Stimulated activated CD8-positive, alpha-beta memory T cell treated with anti-CD3 and anti-CD28 coated beads, Interleukin-7, amount 100 ng/mL, for 48 hours (primary cell): ENCODE results near the gene ADAMTS9.
"Not testable (repeated sequence)": the region's sequence is repeated elsewhere in the genome, so short reads cannot be mapped to it uniquely, and the experiment has no call there.

ENCODE experiments used
- DNase-seq, 2 donors: peaks; one replicate each; pipeline ENCODE4 v3.0.0-alpha.2; 2020; ENCODE audit warnings: low read depth in 1 of 2; ENCODE audit errors: extremely low read depth in 1 of 2

ADAMTS9 gene

DNA sequence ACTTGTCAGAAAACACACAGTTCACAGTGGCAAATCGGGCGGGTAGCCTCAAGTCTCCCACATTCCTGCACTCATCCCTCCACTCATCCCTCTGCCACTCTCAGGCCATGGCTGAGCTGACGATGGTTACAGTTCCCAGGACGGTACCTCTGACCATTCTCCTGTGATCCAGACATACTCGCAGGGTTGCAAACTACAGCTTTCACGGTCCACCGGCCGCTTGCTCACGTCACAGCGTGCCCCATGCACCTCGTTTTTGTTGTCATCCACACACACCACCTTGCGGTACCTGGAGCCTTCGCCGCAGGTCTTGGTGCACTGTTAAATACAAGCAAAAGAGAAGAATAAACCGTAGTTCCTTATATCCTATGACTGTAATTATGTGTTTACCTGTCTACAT lies 137.1 kb downstream of the ADAMTS9 start:
- no peak for DNase-seq

- DNase-seq = no peak
Measured at GRCh38 chr3:64549869-64550268, 137.9 kb downstream of the ADAMTS9 start.

- DNase-seq = no peak
Measured at GRCh38 chr3:64548200-64548889, 139.5 kb downstream of the ADAMTS9 start.

DNA sequence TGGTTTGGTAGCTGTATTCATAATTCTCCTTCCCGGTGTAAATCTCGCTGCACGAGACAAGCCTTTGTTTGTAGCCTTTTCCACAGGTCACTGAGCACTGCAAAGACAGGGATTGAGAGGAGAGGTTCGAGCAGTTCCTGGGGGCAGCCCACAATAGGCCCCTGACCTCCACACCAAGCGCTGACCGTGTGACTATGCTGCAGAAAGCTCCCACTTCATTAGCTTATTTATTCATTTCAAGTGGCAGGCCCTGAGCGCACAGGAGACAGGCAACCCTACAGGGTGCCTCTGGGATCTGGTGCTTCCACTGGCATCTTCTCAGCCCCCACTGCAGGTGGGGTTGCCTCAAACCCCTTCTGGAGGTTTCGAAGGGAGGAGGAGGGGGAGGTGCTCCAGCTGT lies 140.9 kb downstream of the ADAMTS9 start:
- no peak for DNase-seq

- not testable (repeated sequence) for DNase-seq
Measured at GRCh38 chr3:64545239-64545638, 142.6 kb downstream of the ADAMTS9 start.

GRCh38 chr3:64541803-64542202 lies 146.0 kb downstream of the ADAMTS9 start:
- DNase-seq = no peak

GRCh38 chr3:64539451-64540196 lies 148.2 kb downstream of the ADAMTS9 start:
- DNase-seq = no peak

DNA sequence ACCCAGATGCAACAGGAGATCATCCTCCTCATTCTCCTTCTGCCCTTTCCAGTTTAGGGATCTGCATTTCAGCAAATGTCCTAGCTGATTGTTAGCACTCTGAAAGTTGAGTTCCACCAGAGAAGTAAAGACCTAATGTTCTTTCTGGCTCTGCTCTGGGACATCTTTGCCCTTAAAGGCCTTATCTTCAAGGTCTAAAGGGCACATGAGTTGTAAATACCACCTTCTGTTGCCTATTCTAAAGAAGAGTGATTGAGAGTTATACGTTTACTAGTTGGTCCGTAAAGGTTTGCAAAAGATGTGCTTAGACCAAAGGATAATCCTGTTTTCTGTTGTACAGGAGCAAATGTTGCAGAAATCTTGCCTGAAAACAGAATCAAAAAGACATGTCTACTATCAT lies 151.6 kb downstream of the ADAMTS9 start:
- DNase-seq = no peak

GRCh38 chr3:64533617-64534317 lies 154.0 kb downstream of the ADAMTS9 start:
- peak; percentile 8 to 26 for DNase-seq

DNA sequence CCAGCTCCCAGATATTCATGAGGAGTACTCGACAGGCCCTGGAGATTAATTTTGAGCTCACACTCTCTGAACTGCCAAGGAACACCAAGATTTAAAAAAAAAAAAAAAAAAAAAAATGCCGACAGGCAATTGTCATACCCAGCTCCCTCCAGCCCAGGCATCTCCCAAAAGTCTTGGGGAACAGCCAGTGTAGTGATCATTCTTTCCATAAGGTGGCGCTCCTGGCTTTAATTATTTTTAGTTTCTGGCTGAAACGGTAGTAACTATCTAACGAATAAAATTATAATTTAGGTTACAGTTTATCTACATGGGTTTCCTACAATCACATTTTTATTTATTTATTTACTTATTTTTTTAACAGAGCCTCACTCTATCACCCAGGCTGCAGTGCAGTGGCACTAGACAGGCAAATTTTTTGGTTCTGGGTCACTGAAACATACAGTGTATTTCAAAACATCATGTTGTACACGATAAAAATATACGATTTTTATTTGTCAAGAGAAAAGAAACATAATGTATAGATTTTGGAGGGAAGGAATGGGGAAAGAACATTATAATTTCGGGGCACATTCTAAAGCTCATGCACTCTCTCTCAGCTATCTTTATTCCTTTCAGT lies 157.3 kb downstream of the ADAMTS9 start:
- DNase-seq = peak in 1 of 2 donors; percentile 2

GRCh38 chr3:64523324-64523723 lies 164.5 kb downstream of the ADAMTS9 start:
- no peak for DNase-seq

DNA sequence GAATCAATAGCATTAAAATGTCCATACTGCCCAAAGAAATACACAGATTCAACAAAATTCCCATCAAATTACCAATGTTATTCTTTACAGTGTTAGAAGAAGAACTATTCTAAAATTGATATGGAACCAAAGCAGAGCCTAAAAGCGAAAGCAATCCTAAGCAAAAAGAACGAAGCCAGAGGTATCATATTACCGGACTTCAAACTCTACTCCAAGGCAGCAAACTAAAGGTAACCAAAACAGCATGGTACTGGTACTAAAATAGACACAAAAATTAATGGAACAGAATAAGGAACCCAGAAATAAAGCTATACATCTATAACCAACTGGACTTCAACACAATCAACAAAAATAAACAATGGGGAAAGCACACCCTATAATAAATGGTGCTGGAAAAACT lies 167.5 kb downstream of the ADAMTS9 start:
- no peak for DNase-seq

GRCh38 chr3:64518950-64519349 lies 168.8 kb downstream of the ADAMTS9 start:
- DNase-seq = no peak

DNA sequence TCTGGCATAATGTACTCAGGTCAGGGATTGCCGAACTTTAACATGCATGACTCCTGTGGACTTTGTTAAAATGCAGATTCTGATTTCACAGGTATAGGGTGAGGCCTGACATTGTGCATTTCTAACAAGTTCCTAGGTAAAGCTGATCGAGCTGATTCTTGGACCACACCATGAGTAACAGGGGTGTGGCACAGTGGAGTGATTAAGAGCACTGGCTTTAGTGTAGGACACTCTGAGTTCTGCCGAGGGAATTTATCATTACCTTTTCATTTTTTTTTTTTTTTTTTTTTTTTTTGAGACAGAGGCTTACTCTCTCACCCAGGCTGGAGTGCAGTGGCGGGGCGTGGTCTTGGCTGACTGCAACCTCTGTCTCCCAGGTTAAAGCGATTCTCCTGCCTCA lies 169.3 kb downstream of the ADAMTS9 start:
- no peak for DNase-seq

GRCh38 chr3:64514889-64515288 lies 172.9 kb downstream of the ADAMTS9 start:
- DNase-seq = no peak

DNA sequence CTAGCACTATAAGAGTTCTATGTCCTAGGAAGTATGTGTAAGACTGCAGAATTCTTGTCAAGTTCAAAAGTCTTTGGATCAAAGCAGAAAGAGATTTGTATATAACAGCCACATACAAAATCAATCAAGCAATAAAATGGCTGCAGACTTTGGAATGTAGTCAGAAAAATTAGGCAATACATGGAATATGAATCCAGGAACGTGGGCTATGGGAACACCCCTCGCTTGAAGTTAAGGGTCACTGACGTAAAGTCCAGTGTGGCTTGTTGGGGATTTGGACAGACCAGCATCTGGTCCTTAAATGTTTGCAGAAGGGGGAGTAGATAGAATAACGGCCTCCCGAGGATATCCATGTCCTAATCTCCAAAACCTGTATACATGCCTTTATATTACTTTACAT lies 178.6 kb downstream of the ADAMTS9 start:
- no peak for DNase-seq

DNA sequence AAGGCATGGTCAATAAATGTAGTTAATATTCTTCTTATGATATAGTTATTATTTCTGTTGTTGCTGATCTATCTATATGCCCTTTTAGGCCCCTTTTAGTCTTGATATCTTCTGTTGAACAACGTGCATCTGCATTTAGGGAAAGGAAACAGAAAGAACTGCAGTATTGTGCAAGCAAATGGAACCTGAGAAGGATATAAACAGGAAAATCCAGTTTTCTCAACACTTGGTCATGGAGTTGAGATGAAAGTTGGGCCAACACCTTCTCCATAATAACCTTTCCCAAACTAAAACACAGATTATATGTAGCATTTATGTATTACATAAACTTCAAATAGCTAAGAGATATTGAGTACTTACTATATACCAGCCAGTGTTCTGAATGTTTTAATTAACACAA lies 179.7 kb downstream of the ADAMTS9 start:
- DNase-seq = no peak

DNA sequence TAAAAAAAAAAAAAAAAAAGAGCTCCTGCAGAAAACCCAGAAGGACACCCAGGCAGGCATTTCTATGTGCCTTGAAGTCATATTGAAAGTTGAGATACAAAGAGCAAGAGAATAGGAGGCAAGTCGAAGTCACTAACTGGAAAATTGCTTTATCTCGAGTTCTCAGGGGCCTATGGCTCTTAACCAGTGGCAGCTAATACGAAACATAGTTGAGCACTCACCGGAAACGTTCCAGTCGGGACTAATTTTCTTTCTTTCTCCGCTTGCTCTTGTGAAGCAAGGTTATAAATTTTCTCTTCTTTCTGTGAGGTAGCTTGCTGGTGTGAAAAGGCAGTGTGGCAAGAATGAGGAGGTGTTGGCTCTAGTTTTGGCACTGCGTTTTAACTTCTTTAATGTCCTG lies 181.5 kb downstream of the ADAMTS9 start:
- no peak for DNase-seq

DNA sequence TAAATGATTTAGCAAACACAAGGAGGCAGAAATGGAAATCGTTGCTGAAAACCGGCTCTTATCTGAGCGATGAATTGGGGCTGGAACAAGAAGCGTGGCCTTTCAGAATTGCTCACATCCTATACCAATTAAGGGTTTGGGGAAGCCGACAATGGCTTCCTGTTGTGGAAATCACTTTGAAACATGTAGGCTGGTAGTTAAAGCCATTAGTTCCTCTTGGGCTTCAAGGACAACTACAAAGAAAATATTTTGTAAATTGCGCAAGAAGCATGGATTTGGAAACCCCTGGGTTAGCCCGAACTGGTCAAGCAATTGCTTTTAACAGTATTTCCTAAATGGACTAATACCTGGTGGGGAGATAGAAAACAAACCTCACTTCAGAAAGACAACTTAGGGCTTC lies 182.4 kb downstream of the ADAMTS9 start:
- no peak for DNase-seq

DNA sequence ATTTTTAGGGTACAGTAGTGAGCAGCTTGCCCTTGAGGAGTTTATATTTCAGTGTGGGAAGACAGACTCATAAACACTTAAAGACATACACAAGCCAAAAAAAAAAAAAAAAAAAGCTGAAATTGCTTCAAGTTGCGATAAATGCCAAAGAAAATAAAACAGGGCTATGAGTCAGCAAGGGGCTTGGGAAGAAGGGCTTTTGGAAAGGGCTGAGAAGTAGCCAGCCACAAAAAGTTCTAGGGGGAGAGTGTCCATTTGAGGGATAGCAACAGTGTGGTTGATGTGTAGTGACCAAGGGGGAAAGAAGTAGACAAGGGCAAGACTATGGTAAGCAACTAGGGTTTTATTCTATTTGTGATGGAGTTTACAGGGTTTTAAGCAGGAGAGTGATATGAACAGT lies 185.5 kb downstream of the ADAMTS9 start:
- DNase-seq = no peak

GRCh38 chr3:64501298-64501906 lies 186.4 kb downstream of the ADAMTS9 start:
- DNase-seq = no peak
